NCI-H1105 (cell line): ENCODE data around the gene FAM181A.

Experiments
- DNase-seq: peaks from one replicate; lab custom pipeline; 2025; lab: John Stamatoyannopoulos, UW

The FAM181A gene

GRCh38 chr14:93926873-93927799, at the start of gene FAM181A:
TSS of gene FAM181A (plus strand) at chr14:93927344. CDS start at chr14:93928286, 942 bp downstream.
- DNase-seq: no peak

- DNase-seq: no peak
These were observed 48.9 kb upstream of the FAM181A start for GRCh38 chr14:93878212-93878611.

GRCh38 chr14:93878871-93879270, 48.3 kb upstream of the FAM181A start:
- no peak for DNase-seq

- no peak for DNase-seq
These were observed 47.7 kb upstream of the FAM181A start for GRCh38 chr14:93879362-93879983.

GRCh38 chr14:93880021-93880820, 46.9 kb upstream of the FAM181A start:
- DNase-seq: no peak

- DNase-seq: no peak
These were observed 42.2 kb upstream of the FAM181A start for GRCh38 chr14:93884950-93885349.

- no peak for DNase-seq
These were observed 38.1 kb upstream of the FAM181A start for GRCh38 chr14:93888995-93889394.

- no peak for DNase-seq
These were observed 37.2 kb upstream of the FAM181A start for GRCh38 chr14:93889739-93890483.

GRCh38 chr14:93891756-93892504, 35.2 kb upstream of the FAM181A start:
- no peak for DNase-seq

- DNase-seq: no peak
These were observed 34.7 kb upstream of the FAM181A start for GRCh38 chr14:93892505-93892839.

- DNase-seq: peak; percentile 62
These were observed 34.1 kb upstream of the FAM181A start for GRCh38 chr14:93892923-93893558.

- no peak for DNase-seq
These were observed 33.4 kb upstream of the FAM181A start for GRCh38 chr14:93893661-93894261.

- DNase-seq: no peak
These were observed 32.0 kb upstream of the FAM181A start for GRCh38 chr14:93895023-93895604.

- no peak for DNase-seq
These were observed 29.7 kb upstream of the FAM181A start for GRCh38 chr14:93897476-93897845.

GRCh38 chr14:93898081-93898611, 29.0 kb upstream of the FAM181A start:
- DNase-seq: no peak

GRCh38 chr14:93898731-93899130, 28.4 kb upstream of the FAM181A start:
- no peak for DNase-seq

GRCh38 chr14:93901813-93902212, 25.3 kb upstream of the FAM181A start:
- no peak for DNase-seq

GRCh38 chr14:93902619-93903307, 24.4 kb upstream of the FAM181A start:
- DNase-seq: no peak
